GM18508 (cell line): ENCODE measurements around the gene MS4A5.

Experiments used
- ATAC-seq: cut with Tn5 transposase; IDR thresholded peaks from one replicate; pipeline ENCODE4 v1.9.1; 2021; ENCODE audit warnings: moderate number of reproducible peaks; ENCODE audit not compliant: insufficient read depth, unreplicated experiment

Gene MS4A5

GRCh38 chr11:60469723-60470122, 40.4 kb downstream of the MS4A5 start:
- no peak for ATAC-seq

GRCh38 chr11:60477035-60477445, 47.7 kb downstream of the MS4A5 start:
- ATAC-seq = peak; percentile 75

GRCh38 chr11:60482361-60482760, 53.0 kb downstream of the MS4A5 start:
- ATAC-seq = no peak

- peak; percentile 94 for ATAC-seq
Measured at GRCh38 chr11:60485987-60486386, 56.6 kb downstream of the MS4A5 start.

- ATAC-seq = no peak
Measured at GRCh38 chr11:60492488-60493009, 63.2 kb downstream of the MS4A5 start, which contains the start of gene MS4A12. Gene MS4A12 (plus strand): TSS chr11:60492778. CDS start chr11:60497319, 4,541 bp downstream.

GRCh38 chr11:60493454-60493853, 64.1 kb downstream of the MS4A5 start:
- no peak for ATAC-seq
